ENCODE measurements around the gene GDNF.
A peak's percentile ranks its signal among the peaks of the same experiment; 100 is the strongest.

GDNF gene

DNA sequence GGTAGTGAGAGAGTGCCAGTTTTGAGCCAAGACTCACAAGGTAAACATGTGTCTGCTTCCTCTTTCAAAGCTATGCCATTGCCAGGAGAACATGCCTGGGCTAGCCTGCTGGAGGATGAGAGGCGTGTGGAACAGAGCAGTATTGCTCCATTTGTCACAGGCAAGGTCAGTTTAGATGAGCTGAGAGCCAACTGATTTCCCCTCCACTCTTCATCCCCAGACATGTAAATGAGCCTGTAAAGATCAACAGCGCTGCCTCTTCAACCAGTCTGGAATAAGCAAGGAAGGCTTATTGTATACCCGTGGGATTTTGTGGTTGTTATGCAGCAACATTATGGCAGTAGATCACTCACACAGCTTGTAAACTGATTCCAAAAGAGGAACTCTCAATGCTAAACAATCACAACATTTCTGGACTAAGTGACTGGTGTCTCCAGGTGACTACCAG, 8.2 kb upstream of the GDNF start:
- no peak for DNase-seq (ENCODE audit: low read depth in 2 of 2, low spot score in 1 of 2)

DNA sequence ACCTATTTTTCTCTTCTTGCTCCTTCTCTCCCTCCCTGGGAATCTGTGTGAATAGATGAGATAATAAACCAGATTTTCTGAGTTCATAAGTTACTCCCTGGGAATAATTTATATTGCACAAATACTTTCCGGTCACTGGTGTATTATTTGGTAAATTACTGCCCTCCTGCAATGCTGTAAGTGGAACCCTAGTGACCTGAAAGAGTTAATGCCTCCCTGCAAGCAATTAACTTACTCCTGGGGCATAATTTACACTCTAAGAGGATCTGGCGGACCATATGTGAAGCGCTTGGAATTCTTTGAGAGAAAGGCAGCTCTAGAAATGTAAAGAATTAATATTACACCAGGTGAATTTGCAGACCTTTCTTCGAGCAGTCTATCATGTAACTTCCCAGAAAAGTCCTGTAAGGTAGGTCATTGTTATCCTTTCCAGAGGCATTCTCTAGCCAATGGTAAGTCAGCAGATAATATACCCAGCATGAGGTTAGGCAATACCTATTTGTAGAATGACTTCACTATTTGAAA, 7.0 kb upstream of the GDNF start:
- no peak for DNase-seq (ENCODE audit: low read depth in 2 of 2, low spot score in 1 of 2)

DNA sequence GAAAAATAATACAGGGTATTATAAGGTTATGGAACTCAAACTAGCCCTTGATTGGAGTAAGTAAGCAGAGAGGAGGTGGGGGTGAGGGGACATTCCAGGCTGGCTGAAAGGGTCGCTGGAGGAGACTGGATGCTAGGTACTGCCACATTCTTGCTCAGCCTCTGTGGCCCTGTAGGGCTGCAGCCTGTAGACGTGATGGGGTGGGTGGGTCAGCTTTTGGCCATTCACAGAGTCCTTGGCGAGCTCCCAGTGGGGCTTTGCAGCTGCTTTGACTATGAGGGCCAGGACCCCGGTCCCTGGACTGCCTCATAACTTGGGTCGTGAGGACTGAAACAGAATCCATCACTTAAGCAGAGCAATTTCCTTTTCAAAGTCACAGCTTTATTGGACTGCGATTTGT, 4.2 kb upstream of the GDNF start:
- no peak for DNase-seq (ENCODE audit: low read depth in 2 of 2, low spot score in 1 of 2)

DNA sequence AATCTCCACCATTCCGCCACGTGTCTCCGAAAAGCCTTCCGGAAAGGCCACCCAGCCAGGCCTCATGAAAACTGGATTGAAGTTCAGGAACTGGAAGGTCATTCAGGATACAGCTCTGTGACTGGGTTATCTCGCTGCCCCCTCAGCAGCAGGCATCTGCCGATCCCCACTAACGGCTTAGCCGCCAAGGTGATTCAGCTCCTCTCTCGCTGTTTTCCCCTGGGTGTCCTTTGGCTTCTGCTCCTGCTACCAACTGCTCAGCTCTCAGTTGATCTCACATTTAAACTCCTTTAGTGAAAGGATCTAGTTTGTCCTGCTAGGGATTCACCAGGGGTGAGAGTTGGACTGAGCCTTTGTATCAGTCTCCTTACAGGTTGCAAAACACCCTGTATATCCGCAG, 2.2 kb upstream of the GDNF start:
- DNase-seq (ENCODE audit: low read depth in 2 of 2, low spot score in 1 of 2), result no peak

DNA sequence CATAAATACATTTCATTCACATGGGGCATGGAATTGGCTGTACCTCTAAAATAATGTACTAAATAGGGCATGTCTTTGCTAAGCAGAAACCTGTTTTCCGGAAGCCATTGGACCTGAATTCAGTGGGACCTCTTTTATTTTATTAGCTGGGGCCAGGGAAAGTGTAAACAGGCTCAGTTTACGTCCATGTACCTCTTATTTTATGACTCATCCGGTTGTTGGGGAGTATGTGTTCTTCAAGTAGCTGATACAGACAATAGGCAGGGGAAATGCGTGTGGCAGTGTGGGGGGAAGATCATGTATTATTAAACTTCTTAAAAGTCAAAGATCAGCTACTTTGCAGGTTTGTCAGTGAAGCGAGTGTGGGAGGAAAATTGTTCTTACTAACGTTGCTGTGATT, 1.4 kb upstream of the GDNF start:
- no peak for DNase-seq (ENCODE audit: low read depth in 2 of 2, low spot score in 1 of 2)

DNA sequence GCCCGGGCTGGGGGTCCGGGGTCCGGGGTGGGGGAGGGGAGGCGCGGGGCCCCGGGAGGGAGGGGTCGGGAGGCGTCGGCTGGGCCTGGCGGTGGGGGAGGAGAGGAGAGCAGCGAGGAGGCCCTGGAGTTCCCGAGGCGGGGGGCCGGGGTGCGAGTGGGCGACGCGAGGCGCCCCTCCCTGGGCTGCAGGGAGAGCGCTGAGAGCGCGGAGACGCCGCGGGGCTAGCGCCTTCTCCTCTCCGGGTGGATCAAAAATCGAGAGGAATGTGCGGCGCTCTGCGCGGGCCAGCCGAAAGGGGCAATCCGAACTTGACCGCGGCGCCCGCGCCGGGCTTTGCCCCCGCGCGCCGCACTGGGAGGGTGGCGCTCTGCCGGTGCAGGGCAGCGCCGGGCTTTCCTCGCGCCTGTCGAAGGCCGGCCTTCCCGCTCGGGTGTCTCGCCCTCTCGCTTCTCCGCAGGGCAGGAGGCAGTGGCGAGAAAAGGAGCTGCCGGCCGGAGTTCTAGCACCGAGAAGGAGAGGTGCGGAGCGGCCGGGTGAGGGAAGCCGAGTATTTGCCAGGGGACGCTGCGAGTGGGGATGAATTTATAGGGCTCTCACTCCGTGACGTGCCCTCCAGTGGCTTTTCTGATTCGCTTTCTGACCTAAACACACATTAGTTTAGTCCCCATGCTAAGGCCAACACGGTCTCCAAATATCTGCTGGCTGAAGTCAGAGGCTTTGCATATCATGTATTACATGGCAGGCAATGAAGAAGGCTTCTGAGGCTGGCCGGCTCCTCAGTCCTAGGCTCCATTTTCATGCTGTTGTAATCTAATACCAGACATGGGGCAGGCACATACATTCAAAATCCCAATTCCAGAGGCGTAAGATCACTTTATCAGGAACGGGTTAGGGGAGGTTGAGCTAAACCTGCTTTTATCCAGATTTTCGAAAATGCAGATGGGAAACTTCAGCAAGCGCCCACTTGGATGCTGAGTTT, 503 bp upstream of the GDNF start:
- DNase-seq (ENCODE audit: low read depth in 2 of 2, low spot score in 1 of 2), result no peak

DNA sequence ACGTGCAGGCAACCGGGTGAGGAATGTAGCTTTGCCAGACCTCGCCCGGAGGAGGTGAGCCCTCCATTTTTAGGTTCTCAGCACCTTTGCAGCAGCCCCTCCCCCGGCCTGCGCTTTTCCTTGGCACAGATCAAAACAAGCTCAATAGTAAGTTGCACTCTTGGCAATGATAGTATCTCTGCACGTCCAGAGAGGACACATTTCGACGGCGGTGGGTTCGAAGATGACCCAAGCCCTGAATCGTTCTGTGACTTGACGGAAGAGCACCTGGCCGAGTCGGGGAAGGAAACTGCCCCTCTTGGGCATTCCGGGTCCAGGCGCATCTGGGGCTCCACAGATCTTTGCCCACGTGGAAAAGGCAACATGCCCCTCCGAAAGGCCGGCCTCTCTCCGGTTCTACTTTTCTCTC, 904 bp downstream of the GDNF start:
- no peak for DNase-seq (ENCODE audit: low read depth in 2 of 2, low spot score in 1 of 2)

DNA sequence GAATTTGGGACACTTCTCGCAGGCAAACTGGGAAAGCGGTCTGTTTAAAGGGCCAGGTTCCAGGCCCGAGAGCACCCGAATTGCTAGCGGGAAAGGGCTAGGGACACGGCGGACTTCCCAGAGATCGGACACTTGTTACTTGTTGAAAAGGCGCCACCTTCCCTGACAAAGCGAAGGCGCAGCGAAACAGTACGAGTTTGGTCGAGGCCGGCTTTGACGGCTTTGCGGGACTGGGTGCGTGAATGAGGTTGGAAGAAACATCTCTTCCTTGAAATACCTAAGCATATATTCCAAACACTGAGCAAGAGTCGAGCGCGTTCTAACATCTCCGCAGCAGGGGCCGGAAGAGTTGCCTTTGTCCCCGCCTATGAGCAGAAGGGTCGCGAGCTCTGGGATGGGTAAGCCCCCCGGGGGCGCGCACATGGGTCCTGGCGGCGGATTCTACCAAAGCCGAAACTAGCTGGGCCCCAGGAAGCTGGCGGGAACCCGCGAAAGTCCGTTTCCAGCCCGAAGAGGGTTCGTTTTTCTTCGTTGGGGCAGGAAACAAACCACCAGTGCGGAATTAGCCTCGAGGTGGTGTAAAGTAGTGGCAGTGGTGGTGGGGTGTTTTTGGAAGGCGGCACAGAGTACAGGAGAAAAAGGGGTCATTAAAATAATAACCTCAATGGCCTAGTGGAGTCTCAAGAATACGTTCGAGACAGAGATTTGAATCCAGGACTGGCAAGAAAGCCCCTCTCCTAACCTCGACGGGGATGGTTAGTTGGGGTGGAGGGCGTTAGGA, 1.5 kb downstream of the GDNF start:
- no peak for DNase-seq (ENCODE audit: low read depth in 2 of 2, low spot score in 1 of 2)

DNA sequence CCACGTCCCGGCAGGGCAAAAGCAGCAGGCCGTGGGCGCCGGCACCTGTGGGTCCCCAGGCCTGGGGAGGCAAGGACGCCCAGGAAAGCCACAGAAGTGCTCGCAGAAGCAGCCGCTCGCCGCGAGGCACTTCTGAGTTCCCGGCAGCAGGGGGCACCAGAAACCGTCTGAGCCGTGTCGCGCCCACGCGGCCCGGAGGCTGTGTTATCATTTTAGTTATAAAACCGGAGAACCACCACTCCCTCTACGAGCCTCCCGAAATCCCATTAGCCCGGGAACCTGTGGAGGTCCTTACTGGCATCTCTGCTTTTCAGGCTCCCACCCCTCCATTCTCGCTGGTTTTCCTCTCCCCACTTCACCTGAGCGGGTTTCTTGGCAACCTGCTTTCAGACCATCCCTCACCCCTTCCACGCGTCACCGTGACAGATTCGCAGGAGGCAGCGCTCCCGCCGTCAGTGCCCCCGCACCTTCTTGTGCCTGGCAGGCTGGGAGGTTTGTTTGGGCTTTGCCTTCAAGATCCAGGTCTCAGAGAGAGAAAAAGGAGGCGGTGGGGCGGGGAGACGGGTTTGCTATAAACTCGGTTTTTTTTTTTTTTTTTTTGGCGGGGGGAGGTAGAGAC, 2.3 kb downstream of the GDNF start:
- DNase-seq (ENCODE audit: low read depth in 2 of 2, low spot score in 1 of 2), result peak in 1 of 2 donors; percentile 3

DNA sequence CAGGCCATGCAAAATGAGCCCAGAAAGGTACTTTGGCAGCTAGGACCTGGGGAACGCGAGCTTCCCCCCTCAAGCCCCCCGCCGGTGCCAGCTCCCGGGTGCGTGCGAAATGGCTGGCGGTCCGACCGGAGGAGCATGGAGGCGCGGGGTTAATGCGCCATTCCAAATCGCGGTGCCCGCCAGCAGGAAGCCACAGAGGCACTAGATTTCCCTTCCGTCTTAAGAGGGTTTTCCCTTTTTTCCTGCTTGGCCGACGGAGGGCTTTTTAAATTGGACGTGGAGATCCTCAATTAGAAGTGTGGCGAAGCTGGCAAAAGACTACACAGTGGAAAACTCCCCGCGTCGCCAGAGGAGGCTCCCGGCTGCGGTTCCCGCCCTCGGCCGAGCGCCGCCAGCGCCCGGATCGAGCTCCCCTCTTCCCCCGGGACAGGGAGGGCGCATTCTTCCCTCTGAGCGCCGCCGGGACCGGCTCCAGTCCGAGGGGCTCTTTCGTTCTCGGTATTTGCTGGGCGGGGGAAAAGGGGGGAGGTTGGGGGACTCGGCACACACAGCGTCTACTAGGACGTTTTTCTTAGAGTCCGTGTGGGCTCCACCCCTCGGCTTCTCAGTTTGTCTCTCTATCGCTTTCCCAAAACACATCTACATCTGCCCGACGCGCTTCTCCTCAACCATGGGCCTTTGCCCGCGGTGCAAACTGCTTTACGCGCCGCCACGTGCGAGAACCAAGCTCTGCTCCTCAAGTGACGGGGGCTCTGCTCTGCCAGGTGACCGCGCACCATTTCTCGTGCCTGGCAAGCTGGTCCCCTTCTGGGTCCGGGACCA, 3.0 kb downstream of the GDNF start:
- DNase-seq (ENCODE audit: low read depth in 2 of 2, low spot score in 1 of 2), result no peak

DNA sequence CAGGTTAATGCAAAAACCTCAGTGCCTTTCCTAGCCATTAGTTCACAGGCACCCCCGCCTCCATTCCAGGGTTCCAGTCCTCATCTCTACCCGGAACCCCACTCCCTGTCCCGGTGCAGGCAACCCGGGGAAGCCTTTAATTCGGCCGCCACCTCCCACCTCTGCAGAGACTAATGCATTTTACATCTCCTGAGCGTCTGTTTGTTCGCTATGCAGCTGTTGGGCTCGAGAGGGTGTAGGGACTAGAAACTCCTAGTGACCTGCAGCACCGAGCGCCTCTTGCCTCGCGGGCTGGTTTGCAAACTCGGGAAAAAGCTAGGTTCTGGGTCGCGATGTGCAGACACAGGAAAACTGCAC, 3.6 kb downstream of the GDNF start:
- no peak for DNase-seq (ENCODE audit: low read depth in 2 of 2, low spot score in 1 of 2)

DNA sequence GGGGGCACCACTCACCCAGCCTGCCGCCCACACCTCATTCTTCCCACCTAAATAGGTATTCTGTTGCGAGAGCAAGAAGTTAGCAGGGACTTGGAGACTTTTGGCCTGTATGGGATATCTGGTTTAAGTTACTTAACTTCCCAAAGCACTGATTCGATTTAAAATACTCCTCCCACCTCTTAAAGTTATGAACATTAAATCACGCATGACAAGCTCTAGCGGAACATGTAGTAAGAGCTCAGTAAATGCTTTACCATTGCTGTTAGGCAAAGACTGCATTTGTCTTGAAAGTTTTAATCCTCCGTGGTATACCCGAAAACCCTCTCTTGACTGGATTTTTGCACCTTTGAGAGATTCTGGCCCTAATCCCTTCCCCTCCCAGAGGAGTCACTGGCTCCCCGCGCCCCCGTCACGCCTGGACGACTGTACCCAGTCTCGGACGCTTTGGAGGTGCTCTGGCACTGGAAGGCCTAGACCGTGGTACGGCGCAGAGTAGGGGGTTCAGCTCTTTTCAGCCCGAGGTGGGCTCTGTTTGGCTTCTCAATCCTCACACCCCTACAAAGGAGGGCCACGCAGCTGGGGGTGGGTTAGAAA, 4.4 kb downstream of the GDNF start:
- no peak for DNase-seq (ENCODE audit: low read depth in 2 of 2, low spot score in 1 of 2)

DNA sequence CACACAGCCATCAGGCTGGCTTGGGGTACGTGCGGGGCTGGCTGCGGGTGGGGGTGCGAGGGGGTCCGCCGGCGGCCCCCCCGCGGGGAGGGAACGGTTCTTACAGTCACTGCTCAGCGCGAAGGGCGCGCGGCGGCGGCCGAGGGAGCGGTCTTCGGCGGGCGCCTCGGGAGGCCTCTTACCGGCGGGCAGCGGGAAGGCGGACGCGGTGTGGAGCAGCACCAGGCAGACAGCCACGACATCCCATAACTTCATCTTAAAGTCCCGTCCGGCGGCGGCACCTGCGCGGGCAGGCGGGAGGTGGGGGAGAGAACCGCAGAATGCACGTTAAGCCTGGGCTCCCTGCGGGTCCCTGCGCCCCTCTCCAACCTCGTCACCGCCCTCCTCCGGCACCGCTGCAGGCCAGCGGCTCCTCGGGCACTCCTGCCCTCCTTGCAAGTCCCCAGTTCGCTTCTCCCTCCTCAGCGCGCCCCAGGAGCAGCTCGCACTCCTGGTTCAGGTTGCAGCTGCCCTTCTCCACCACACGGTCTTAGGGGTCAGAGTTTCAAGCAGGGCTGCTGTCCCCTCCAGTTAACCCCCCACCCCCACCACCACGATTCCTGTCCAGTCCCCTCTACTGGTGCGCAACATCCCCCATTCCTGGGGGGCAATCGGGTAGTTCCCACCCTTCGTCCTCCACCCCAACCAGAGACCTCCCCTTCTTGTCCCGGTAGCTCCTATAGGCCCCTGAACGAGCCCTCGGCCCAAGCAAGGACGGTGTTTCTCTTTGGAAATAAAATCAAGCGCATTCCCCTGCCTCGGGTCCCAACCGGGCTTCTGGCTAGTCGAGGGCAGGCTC, 5.1 kb downstream of the GDNF start:
- DNase-seq (ENCODE audit: low read depth in 2 of 2, low spot score in 1 of 2), result no peak

DNA sequence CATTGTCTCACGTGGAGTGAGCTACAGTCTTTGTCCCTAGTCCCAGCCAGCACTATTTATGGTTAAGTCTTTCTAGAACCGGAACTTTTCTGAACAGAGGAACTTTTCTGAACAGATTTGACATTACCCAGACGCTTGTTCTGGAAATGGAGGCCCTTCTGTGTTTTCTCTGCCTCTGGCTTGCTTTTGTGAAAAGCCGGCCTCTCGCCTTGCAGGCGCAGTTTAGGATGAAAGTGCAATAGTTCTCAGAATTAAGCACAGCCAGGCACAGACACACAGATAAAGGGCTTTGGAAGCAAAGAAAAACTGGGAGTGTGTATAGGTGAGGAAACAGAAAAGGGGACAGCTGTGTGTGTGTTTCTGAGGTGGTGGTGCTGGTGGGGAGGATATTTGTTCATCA, 5.9 kb downstream of the GDNF start:
- DNase-seq (ENCODE audit: low read depth in 2 of 2, low spot score in 1 of 2), result no peak

DNA sequence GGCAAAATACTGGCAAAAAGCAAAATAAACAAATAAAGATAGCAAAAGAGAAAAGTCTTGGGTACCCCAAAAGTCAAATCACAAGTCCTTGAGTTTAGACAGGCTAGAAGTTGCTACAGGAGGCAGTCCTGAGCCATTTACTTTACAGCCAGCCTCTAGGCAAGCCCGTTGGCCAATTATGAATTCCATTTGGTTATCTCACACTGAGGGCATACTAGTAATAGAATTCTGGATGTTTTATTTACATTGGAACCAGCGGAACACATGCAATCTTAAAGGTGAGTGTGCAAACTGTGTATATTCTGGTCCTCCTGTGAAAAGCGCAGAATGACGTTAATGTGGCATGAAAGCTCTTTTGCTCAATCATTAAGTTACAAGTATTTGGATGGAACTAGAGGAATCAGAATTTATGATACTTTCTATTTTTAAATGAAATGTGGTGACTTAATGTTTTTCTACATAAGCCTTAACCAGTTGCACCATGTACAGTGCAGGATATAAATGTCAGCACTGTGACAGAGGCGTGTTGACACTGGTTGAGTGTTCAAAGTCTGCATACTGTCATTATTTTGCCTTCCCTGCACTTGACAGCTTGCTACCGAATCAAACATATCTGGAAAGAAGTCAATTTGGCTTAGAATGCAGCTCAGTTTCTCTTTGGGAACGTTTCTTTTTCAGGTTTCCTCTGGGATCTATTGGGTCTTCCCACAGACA, 7.9 kb downstream of the GDNF start:
- no peak for DNase-seq (ENCODE audit: low read depth in 2 of 2, low spot score in 1 of 2)

DNA sequence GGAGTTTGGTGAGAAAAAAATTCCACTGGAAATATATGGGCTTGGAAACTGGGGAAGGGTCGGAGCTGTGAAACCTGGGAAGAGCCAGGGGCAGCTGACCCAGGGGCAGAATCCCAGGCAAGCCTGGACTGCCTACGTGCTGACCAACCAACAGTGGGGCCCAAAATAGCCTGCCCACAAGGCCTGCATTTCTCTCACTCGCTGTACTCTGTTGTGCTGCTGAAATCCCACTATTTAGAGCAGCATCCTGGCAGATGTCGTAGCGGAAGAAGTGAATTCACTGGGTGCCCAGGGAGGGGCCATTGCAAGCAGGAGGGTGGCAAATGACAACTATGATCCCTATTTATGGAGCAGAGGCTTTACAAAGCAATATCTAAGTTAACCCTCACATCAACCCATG, 9.5 kb downstream of the GDNF start:
- DNase-seq (ENCODE audit: low read depth in 2 of 2, low spot score in 1 of 2), result no peak

DNA sequence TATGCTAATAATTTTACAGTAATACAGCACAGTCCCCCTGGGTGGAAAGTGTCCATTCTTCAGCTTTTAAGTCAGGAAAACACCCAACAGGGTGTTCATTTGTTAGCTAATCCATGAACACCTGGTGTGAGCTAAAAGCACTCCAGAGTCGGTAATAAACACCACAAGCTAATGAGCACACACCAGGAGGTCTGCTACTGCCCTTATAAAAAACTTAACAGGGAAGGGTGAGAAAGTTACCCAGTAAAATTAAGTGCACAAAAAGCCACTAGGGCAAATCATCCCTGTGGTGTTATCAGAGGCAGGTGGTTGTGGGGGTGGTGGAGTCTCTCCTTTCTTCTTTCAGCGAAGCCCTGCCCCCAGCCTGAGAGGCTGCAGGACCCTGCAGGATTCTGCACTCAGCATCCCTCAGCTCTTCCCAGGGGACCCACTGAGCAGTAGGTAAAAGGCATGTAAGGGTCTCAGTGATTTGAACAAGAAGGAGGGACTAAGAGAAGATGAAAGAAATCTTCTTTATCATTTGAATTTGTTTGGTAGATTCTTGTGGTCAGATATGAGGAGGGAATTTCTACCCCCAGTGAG, 14.4 kb downstream of the GDNF start:
- no peak for DNase-seq (ENCODE audit: low read depth in 2 of 2, low spot score in 1 of 2)

DNA sequence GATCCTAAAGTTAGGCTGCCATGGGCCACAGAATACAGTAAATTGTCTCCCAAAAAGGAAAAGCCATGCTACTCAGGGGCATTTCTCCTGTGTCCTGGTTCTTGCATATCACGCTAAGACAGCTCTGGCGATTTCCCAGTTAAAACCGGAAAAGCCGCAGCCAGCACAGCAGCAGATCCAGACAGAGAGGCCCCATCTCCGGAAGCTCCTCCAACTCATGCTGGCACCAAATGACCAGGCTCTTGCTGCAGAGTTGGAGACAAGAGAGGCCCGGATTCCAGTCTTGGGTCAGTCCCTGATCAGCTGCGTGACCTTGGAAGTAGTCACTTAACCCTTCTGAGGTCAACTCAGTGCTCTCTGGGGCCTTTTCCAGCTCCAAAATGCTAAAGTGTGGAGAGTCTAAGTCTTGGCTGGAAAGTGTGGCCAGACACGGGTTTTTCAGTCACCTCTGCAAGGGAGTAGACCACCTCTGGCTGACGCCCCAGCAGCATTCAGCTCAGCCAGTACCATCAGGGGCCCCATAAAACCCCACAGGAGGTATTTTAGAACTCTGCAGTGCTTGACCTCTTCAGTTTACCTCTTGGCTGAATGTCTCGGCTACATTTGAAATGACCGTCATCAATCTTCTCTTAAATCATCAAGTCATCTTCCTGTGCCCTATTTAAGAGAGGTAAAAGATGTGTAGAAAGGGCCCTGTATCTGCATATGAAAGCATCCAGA, 16.2 kb downstream of the GDNF start:
- no peak for DNase-seq (ENCODE audit: low read depth in 2 of 2, low spot score in 1 of 2)
